NCI-H2196 treated with DMSO at 0.1 percent for 48 hours (cell line): ENCODE results near the gene FXYD4.
"Not testable (repeated sequence)": the region's sequence is repeated elsewhere in the genome, so short reads cannot be mapped to it uniquely, and the experiment has no call there.

Experiments
- DNase-seq: peaks from one replicate; lab custom pipeline; 2025; ENCODE audit not compliant: unreplicated experiment; lab: John Stamatoyannopoulos, UW

FXYD4 gene, protein sequence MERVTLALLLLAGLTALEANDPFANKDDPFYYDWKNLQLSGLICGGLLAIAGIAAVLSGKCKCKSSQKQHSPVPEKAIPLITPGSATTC

DNA sequence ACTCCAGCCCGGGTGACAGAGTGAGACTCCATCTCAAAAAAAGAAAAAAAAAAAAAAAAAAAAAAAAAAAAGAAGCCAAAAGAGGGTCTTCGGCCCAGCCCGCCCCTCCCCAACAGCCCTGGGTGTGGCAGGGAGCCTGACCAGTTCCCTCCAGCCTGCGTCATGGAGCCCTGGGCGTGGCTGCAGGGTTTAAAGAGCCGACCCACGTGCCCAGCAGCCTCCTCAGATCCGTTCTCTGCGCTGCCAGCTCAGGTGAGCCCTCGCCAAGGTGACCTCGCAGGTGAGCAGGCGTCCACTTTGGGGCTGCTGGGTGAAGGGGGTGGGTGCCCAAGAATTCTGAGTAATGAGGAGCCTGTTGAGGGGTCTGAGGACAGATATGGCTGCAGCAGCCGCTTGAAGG is at the start of gene FXYD4:
Gene FXYD4 (plus strand): TSS at position 219 of the 400 bp plus-strand sequence. CDS start 2,111 bp downstream, outside the sequence.
- DNase-seq, result no peak

DNA sequence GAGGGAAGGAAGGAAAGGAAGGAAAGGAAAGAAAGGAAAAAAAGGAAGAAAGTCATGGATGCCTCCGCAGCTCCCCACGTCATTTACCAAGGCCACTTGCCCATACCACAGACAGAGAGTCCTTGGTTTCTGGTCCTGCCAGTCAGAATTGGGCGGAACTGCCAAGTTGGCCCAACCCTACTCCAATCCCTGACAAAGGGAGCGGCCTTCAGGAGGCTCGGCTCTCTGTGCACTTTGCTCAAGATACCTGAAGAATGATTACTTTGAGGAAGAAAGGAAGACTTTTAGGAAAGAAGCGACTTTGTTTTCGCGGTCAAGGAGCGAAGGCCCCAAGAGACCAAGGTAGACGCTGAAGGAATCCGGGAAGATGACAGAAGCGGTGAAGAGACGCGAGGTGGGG is 49.1 kb upstream of the FXYD4 start:
- DNase-seq, result no peak

DNA sequence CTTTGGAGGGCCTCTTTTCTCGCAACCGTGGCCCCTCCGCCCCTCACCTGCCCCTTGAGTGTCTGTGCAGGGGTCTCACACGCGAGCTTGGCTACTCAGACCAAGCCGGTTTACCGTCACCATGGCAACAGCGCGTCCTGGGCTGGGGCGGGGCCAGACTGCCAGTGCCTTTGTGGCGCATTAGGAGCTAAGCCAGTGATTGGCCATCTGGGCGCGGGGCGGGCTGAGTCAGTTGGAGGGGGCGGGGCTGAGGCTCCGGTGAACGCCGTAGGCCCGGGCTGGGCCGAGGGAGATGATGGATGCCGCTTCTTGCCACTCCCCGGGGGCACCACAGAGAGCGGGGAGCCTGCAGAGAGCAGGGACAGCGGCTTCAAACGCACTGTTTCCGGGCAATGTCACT is 48.7 kb upstream of the FXYD4 start:
- no peak for DNase-seq

DNA sequence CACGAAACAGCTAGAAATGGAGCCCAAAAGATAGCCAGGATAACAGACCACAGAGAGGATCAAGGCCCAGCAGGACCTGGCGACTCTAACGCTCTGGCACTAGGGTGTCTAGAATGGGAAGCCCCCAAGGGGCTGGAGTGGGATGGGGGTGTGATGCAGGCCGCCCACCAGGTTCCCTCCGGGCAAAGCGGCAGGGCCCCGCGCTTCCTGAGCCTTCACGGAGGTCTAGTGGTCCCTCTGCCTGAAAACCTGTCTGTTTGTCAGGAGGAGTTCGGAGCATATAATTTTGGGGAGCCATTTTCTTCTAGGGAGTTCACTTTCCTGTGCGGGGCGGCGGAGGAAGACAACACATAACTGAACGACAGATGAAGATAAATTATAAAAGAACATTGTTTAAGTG is 48.2 kb upstream of the FXYD4 start:
- no peak for DNase-seq

DNA sequence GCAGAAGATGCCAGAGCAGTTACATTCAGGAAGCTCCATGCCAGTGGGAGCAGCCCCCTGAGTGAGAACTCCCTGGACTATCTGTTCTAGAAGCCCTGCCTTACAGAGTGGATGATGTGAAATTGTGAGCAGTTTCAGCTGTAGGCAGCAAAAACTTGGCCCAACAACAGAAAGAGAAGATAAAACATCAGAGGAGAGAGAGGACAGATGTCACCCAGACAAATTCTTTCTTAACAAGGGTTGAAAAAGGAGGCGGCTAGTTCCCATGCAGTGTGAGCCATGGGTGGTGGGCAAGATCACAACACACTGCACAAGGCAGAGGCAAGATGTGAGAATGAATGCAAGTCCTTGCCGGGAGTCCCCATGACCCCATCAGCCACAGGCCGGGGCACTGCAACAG is 46.6 kb upstream of the FXYD4 start:
- no peak for DNase-seq

DNA sequence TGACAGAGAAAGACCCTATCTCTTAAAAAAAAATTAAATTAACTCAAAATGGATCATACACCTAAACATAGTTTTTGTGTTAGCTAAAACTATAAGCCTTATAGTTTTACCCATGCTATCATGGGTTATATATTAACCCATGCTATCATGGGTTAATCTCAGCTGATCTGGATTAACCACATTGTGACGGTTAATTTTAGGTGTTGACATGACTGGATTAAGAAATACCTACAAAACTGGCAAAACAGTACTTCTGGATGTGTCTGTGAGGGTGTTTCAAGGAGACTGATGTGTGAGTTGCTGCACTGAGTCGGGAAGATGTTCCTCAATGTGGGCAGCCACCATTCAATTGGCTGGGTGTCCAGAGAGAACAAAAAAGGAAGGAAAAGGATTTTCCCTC is 44.3 kb upstream of the FXYD4 start:
- no peak for DNase-seq

DNA sequence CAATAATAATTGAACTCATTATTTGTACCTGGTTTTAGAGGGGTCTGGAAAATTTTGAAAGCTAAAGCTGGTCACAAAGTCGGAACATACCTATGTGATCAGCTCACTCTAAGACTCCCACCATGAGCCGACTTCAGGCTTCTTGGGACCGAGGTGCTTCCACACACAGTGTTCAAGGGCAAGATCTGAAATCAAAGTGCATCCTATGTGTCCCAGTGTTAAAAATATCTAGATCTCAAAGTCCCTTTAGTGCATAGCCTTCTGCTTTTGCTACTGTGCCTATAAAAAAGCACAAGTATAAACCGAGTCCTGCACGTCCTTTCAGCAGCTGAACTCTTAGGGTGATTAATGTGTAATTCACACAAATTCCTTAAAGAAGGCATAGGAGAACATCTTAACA is 43.5 kb upstream of the FXYD4 start:
- no peak for DNase-seq

DNA sequence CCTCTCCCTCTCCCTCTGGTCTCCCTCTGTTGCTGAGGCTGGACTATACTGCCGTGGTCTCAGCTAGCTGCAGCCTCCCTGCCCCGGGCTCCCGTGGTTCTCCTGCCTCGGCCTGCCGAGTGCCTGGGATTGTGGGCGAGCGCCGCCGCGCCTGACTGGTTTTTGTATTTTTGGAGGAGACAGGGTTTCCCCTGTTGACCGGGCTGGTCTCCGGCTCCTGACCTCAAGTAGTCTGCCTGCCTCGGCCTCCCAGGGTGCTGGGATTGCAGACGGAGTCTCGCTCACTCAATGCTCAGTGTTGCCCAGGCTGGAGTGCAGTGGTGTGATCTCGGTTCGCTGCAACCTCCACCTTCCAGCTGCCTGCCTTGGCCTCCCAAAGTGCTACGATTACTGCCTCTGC is 42.6 kb upstream of the FXYD4 start:
- not testable (repeated sequence) for DNase-seq

DNA sequence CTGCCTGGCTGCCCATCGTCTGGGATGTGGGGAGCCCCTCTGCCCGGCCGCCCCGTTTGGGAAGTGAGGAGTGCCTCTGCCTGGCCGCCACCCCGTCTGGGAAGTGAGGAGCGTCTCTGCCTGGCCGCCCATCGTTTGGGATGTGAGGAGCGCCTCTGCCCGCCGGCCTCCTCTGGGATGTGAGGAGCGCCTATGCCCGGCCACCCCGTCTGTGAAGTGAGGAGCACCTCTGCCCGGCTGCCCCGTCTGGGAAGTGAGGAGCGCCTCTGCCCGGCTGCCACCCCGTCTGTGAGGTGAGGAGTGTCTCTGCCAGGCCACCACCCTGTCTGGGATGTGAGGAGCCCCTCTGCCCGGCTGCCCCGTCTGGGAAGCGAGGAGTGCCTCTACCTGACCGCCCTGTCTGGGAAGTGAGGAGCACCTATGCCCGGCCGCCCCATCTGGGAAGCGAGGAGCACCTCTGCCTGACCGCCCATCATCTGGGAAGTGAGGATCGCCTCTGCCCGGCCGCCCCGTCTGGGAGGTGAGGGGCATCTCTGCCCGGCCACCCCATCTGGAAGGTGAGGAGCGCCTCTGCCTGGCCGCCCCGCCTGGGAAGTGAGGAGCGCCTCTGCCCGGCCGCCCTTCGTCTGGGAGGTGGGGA is 42.1 kb upstream of the FXYD4 start:
- DNase-seq, result not testable (repeated sequence)

DNA sequence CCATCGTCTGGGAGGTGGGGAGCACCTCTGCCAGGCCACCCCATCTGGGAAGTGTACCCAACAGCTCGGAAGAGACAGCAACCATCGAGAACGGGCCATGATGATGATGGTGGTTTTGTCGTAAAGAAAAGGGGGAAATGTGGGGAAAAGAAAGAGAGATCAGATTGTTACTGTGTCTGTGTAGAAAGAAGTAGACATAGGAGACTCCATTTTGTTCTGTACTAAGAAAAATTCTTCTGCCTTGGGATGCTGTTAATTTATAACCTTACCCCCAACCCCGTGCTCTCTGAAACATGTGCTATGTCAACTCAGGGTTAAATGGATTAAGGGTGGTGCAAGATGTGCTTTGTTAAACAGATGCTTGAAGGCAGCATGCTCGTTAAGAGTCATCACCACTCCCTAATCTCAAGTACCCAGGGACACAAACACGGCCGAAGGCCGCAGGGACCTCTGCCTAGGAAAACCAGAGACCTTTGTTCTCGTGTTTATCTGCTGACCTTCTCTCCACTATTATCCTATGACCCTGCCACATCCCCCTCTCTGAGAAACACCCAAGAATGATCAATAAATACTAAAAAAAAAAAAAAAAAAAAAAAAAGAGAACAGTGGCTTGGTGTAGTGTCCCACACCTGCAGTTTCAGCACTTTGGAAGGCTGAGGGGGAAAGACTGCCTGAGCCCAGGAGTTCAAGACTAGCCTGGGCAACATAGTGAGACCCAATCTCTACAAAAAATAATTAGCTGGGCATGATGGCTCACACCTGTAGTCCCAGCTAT is 41.2 kb upstream of the FXYD4 start:
- not testable (repeated sequence) for DNase-seq

DNA sequence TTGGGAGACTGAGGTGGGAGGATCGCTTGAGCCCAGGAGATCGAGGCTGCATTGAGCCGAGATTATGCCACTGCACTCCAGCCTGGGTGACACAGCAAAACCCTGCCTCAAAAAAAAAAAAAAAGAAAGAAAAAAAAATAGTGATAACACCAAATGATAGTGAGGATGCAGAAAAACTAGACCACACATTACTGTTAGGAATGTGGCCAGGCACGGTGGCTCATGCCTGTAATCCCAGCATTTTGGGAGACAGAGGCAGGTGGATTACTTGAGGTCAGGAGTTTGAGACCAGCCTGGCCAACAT is 40.7 kb upstream of the FXYD4 start:
- not testable (repeated sequence) for DNase-seq

DNA sequence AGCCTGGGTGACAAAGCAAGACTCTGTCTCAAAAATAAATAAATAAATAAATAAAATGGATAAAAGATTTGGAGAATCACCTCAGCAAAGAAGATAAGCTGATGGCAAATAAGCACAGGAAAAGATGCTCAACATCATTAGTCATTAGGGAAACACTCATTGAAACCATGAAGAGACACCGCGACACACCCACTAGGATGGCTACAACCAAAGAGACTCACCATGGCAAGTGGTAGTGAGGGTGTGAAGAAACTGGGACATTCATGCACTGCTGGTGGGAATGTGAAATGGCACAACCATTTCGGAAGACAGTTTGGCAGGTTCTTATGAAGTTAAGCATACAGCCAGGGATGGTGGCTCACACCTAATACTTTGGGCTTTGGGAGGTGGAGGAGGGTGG is 37.8 kb upstream of the FXYD4 start:
- DNase-seq, result no peak

DNA sequence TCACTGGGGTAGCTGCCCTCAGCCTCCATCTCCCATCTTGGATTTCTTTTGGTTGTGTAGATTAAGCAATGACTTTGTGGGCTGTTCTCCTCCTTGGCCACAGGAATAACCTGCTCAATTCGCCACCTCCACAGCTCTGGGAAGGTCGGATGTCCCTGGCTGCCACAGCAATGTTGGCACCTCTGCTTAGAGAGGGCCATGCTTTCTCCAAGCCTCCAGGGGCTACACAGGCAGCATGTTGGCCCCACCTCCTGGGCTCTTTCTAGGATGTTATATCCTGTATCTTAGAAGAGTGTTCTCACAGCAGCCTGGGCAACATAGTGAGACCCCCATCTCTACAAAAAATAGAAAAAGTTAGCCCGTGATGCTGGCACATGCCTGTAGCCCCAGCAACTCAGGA is 35.4 kb upstream of the FXYD4 start:
- no peak for DNase-seq

DNA sequence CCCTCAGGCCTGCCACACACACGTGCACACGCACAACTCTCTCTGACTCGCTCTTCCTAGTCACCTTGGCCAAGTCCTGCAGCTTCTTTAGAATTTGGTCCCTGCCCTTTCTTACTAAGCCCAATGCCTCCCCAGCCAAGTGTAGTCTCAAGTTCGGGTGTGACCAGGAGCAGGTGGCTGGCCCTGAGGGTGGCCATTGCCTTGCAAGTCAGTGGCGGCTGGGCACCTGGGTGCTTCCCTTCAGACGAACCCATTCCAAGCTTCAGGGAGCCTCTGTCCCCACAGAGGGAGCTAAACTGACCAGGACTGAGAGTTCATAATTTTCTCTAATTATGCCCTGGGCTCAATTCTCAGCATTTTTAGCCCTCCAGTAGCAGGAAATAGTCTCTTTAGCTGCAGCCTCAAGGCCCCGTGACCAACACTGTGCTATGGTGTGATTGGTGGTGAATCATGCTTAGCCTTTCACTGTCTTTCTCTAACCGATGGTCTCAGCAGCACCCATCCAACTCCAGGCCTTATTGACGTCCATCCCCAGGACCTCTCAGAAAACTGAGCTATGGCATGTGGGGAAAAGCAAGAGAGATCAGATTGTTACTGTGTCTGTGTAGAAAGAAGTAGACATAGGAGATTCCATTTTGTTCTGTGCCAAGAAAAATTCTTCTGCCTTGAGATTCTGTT is 34.7 kb upstream of the FXYD4 start:
- DNase-seq, result no peak

DNA sequence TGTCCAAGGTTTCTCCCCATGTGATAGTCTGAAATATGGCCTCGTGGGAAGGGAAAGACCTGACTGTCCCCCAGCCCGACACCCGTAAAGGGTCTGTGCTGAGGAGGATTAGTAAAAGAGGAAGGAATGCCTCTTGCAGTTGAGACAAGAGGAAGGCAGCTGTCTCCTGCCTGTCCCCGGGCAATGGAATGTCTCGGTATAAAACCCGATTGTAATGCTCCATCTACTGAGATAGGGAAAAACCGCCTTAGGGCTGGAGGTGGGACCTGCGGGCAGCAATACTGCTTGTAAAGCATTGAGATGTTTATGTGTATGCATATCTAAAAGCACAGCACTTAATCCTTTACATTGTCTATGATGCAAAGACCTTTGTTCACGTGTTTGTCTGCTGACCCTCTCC is 33.9 kb upstream of the FXYD4 start:
- DNase-seq, result not testable (repeated sequence)

DNA sequence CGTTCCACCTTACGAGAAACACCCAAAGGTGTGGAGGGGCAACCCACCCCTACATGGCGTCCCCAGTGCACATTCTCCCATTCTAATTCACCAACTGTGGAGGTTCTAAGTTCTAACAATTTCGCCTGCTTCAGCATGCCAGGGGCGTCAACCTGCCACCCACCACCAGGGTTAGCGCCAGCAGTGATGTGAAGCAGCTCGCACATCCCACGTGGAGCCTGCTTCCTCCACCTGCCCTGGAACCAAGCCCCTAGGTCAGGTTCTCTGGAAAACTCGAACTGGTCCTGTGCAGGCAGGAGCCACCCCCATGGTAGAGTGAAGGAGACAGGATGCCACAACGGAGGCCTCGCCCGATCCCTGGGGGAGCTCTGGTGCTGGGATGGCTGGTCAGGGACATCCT is 33.3 kb upstream of the FXYD4 start:
- DNase-seq, result no peak

DNA sequence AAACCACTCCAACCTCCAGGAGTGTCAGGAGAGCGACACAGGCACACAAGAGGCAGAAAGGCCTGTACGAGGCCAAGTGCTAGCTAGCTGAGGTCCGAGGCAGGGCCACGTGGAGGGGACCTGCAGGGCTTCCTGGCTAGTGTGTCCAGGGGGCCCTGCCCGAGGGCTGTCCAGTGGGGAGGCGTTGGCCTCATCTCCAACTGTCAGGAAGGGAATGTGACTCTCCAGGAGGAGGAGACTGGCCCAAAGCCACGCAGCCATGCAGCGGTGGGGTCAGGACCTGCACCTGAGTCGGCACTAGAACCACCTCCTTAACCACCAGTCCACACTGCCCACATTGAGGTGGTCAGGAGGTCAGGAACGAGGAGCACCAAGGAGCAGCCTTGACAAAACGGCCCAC is 32.3 kb upstream of the FXYD4 start:
- DNase-seq, result no peak

DNA sequence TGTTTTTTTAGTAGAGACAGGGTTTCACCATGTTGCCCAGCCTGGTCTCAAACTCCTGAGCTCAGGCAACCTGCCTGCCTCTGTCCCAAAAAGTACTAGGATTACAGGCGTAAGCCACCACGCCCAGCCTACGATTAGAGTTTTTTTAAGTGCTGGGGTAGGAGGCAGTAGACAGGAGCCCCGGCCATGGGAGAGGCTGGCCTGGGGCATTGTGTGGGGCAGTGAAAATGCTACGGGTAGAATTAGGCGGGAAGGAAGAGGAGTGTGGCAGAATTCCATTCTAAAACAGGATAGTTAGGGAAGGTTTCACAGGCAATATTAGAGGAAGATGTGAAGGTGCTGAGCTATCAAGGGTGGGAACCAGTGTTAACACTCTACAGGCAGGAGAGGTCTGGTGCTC is 31.3 kb upstream of the FXYD4 start:
- DNase-seq, result no peak

DNA sequence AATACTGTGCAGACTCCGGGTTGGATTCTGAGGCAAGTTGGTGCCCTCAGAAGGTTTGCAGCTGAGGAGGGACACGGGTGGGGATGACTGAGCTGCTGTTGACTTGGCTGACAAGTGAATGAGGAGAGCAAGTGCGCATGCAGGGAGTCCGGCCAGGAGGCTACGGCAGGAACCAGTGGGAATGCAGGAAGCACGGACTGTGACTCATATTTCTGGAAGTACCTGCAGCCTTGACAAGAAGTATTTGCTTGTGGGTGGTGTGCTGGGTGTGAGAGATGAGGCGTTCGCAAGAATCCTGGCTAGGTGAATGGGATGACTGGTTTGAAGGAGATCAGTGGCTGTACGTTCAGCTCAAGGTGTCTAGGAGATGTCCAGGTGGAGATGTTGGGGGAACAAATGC is 30.8 kb upstream of the FXYD4 start:
- no peak for DNase-seq

DNA sequence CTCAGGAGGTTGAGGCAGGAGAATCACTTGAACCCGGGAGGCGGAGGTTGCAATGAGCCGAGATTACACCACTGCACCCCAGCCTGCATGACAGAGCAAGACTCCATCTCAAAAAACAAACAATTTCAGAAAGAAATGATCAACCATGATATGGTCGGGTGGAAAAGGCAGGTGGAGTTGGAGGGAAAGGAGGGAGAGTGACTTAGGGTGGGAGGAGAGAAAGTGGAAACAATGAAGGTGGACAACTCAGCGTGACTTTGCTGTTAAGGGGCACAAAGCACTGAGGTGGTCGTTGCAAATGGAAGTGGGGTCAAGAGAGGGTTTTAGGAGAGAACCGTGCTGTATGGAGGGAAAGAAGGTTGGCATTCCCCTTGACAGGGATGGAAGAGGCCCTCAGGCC is 30.0 kb upstream of the FXYD4 start:
- no peak for DNase-seq

DNA sequence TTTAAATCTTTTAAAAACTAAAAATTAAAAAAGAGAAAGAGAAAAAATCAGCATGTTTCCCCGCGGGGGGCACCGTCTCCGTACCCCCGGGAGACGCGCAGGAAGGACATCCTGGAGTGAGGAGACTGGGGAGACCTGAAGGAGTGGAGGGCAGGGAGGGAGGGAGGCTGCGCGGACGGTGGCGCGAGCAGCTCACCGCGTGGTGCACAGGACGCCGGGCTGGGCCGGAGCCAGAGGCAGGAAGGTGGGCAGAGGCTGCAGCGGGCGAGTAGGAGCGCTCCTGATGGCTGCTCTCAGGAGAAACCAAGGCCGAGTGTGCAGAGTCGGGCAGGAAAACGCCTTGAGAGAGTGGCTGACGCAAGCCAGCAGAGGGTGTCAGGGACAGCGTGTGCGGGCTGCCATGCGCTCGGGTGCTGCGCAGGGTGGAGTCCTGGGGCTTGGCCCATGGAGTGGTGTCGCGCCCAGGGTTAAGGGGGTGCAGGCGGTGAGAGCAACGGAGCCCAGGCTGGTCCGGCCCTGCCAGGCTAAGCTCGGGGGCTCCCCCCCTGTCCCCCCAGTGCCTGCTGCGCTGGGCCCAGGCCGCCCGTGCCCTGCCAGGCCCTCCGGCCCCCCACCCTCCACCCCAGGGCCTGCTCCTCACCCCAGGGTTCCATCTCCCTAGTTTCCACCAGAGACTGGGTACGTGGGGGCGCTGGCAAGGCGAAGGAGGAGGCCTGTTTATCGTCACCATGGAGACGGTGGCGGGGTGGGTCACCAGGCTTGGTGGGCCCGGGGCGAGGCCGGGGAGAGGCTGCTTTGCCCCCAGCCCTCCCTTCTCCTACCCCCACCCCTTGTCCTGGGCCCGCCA is 28.9 kb upstream of the FXYD4 start:
- DNase-seq, result no peak
